Stimulated activated naive CD4-positive, alpha-beta T cell (primary cell): Measurements from ENCODE around the gene PTPRK.

Source experiments
- DNase-seq, 6 experiments: peaks; one replicate each; lab custom pipeline; 2025; lab: John Stamatoyannopoulos, UW

The PTPRK gene

DNA sequence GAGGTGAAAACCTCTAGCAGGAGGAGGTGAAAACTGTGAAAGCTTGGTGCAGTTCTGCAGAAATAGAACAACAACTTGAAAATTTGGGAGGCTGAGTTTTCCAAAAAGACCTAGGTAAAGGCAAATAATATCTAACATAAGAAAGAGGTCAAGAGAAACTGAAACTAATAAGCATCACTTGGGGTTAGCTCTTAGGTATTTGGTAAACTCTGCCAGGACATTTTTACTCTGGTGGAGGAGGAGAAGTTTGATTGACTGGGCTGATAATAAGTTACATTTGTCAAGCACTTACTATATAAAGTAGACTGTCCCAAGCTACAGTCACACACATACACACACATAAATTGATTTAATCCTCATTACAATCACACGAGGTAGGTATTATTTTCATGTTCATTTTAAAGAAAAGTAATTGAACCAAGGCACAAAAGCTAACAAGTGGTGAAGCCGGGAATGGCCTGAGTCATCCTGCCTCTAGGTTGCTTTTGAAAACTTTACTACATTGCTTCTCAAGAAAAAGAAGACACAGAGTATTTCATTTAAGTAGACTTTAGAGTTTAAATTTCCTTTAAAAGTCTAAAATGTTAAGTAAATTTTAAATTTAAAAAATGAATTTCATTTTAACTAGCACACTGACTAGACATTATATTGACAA, 275.5 kb downstream of the PTPRK start:
- no peak for DNase-seq

DNA sequence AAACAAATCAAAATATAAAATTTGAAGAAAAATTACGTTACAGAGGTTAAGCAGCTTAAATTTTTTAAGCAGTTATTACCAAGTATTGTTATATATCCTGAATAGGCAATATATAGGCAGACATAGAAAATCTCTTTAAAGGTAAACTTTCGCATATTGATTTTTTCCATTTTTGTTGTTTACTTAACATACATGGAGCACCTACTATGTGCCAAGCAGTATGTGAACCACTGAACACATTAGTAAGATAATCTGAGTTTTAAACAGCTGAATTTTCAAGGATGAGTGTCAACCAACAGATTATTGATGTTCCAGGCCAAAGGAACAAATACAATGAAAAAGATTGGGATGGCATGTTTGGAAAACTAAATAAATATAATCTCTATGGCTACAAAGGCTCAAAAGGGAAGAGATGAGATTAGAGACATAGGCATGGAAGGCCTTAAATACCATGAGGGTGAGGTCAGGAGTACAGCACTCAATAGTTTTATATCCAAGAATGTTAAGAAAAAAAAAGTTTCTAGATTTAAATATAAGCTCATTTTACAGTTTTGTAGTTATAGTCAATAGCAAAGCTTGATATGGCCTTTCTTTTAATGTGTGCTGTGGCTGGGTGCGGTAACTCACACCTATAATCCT, 277.5 kb downstream of the PTPRK start:
- no peak for DNase-seq

DNA sequence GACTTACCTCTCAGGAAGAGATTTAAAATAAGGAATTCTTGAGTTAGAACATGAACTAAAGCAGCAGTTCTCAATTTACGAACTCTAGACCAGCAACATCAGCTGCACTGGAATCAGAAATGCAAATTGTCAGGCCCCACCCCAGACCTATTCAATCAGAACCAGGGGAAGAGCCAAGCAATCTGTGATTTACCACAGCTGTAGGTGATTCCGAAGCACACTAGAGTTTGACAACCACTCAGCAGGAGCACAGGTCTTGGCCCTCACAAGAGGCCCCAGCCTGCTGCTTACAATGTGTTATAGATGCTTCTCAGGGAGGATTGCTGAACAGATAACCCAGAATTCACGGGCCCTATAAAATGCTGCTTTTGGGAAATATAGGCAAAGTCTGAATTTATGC, 279.2 kb downstream of the PTPRK start:
- DNase-seq: no peak

DNA sequence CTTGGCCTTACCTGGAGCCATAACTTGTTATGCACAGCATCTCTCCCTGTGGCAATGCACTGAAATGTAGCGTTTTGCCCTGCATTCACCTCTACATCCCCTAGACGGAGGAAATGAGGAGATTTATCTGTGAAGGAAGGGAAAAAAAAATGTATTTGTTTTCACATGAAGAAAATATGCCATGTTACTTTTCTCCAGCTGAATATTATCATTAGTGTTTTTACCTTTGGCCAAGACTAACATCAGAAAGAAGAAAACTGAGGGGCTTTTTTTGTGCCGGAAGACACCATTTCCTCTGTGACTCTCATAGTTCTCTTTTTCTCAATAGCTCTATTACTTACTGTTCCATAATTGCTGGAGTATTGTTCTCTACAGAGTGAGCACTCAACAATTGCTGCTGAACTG, 280.4 kb downstream of the PTPRK start:
- DNase-seq: peak in 2 of 6 experiments; percentile 1 to 15

DNA sequence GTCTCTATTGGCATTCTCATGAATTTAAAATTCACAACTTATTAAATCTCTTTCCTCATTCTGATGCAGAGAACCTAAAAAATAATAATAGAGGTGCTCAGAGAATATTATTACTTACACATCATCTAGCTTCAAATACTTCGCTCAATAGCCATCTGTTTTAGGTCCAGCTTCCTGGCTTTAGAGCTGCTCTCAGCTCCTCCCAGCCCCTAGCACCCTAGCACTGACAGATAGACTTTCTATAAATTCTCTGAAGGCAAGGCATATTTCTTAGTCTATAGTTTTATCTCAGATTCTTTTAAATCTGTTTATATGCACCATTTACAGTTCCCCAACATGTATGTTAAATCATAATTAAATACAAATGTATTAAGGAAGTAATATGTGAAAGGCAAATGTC, 281.3 kb downstream of the PTPRK start:
- no peak for DNase-seq

DNA sequence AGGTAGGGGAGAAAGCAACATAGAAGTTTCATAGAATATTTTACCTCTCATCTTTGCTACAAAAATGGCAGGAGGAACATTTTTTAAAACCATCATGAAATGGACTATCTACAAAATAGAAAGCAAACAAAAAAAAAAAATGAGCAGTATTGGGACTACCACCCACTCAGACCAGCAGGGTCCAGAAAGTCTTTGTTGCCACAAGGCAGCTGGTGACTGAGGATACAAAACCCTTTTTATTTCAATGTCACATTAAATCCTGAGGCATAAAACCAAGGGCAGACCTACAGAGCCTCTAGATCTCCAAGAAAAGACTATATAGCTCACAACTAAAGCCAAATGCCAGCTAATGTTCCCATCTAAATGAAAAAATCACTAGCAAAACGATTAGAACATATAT, 282.2 kb downstream of the PTPRK start:
- no peak for DNase-seq

DNA sequence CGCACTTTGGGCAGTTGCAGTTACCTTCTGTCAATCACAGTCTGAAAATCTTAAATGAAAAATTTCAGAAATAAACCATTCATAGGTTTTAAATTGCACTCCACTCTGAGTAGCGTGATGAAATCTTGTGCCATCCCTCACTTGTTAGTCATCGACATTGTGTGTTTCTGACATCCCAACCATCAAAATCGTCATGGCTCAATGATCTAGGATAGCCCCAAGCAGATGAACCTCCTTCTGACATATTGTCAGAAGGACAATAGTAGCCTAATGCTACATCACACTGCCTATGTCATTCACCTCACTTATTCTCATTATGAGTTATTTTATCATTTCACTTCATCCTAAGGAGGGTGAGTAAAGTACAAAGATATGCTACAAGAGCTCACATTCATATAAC, 284.8 kb downstream of the PTPRK start:
- DNase-seq: no peak

DNA sequence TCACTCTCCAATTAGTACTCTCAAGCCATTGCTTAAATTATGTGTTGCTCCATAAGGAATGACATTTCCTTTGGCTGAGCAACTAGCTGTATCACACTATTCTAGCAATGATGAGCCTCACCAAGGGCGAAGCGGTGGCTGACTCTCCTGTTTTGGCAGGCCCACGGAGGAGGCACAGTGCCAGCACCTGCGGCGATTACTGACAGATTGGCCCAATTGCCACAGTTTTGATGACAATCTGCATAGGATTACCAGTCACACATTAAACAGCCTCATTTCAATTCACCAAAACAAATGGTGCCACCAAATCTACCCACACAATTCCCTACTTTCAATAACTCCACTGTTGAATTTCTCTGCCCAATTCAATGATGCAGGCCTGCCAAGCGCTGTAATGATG, 286.9 kb downstream of the PTPRK start:
- no peak for DNase-seq

DNA sequence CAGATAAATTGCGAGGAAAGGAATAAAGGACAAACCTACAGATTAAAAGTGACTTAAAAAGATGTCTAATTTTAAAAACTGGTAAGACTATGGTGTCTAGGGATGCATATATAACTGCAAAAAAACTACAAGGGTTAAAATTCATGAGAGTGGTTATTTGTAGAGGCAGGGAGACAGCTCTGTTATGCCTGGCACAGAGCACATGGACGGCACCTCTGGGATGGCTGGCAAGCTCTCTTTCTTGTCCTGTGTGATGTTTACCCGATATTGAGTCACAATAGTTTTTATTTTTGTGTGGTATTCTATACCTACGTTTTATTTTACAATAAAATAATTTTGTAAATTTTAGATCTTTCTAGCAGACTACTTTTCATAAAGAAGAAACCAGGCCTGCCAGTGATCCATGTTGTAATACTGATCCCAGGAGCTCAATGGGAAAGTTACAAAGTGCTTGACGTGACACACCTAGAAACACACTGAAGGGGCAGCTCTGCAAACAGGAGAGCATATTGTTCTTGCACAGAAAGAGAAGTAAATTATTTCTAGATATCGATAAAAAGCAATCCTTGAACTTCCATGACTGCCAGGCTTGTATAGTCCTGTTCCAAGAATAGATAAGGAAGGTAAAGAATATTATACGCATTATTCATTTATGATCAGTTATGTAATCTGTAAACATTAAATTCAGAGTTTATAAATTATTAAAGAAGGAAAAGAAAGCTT, 290.0 kb downstream of the PTPRK start:
- DNase-seq: no peak

DNA sequence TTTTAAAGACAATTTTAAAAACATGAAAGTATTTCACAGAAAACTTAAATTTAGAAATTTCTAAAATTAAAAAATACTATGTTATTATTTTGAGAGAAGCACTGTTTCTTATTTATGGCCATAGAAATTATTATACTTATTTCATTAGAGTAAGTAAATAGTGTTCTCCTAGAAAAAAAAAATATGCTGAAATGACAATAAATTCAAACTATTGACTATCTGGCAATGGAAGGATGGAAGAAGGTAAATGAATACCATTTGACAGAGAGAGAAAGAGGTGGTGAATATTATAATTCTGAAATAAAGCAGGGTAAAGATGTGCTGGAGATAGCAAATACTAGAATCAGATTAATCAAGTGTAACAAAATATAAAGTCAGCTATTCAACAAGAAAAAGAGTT, 294.8 kb downstream of the PTPRK start:
- no peak for DNase-seq

DNA sequence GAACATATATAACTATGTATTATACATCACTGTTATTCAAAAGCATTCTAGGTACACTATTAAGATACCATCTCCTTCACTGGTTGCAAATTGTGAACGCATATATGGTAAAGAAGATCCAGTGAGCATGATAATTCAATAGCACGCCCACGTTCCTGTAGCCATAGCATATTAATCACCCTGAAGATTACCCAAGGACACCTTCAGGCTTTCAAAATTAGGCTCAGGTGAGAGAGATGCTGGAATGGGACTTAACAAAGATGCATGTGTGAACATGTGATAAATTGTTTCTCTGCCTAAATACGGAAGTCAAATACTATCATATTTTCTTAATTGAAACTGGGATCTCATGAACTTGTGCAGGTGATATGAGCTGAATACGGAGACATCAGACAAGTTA, 303.5 kb downstream of the PTPRK start:
- no peak for DNase-seq

DNA sequence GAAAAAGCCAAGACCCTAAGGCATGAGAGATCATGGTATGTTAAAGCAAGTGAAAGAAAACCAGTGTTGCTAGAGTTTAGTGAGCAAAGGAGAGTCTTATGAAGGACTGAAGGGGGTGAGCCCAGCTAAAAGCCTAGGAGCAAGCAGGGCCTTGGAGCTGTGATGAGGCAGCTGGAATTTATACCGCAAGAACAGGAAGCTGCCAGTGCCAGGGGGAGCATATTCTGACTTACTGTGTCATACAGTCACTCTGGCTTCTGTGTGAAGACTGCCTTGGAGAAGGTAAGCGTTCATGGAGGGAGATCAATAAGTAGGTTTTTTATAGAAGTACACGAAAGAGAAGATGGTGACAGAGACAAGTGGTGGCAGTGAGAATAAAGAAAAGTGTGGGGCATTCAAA, 310.6 kb downstream of the PTPRK start:
- DNase-seq: no peak

DNA sequence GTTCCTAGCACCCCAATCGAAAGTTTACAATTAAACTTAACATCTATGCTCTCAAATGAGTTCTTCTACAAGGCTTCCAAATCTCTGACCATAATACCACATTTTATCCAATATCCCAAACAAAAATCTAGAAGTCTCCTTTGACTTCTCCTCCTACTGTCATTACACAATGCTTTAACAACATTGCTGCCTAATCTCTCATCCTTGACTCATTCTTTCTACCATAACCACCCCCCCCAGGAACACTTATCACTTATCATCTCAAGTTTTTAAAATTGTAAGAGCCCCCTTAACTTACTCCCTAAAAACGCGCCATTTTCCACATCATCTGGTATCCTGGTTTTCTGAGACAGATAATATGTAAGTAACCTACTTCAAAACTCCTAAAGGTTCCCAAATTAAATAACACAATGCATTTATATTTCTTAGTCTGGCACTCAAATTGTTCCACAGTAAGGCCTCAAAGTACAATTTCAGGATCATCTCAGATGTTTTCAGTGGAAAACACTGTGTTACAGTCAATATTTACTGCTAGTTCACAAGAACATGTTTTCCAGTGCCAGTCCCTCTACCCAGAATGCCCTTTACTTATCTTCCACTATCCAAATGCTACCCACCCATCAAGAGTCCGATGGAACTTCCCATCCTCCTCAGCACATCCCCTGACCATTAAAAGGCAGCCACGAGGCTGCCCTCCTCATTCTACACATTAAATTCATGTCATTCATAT, 311.4 kb downstream of the PTPRK start:
- no peak for DNase-seq

DNA sequence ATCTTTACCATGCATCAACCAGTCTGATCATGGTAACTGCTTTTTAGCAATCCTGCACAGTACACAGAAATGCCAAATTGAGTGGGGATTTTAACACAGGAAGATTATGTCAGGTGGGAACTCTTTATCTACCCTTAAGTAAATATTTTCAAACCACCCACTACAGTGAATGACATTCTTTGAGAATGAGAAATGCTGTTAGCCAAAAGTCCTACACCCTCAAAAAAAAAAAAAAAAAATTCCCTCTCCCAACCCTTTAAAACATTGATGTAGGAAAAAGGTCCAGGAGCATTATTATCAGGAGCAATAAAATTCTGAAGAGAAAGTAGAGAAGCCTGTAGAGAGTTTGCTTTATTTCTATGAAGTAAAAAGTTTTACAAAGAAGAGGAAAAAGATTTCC, 312.3 kb downstream of the PTPRK start:
- no peak for DNase-seq

DNA sequence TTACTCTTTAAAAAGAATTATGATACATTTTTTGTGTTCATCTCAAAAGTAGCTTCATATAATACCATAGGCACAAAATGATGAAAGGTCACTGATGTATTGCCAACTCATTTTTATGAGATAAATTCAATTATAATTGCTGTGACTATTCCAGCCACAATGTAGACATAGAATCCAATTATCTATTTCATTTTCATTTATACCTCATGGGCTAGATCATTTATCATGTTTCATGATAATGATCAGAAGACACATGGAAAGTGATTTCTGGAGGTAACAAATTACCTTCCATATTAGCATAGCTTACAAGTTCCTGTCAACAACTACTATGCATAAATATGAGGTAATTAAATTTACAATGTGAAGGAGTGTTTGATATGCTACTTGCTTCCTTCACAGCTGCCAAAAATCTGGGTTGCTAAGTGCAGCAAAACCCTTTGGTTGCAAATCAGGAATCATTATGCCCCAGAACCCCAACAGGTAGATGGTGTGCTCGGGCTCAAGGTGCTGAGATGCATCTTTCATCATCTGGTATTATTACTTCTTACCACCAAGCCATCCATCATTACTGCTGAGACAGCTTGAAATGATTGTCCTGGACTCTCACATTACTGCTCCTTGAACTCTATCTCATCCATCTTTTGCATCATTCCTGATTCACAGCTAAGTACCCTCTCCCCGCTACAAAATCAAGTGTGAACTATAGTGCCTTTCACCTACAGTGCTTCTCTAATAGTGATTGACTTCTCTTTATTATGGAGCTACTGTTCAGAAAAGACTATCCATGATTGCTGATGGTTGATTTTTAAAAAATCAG, 313.6 kb downstream of the PTPRK start:
- DNase-seq: no peak

DNA sequence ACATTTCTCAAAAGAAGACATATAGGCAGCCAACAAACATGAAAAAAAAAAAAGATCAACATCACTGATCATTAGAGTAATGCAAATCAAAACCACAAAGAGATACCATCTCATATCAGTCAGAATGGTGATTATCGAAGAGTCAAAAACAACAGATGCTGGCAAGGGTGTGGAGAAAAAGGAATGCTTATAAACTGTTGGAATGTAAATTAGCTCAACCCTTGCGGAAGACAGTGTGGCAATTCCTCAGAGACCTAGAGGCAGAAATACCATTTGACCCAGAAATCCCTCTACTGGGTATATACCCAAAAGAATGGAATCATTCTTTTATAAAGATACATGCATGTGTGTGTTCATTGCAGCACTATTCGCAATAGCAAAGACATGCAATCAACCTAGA, 315.8 kb downstream of the PTPRK start:
- DNase-seq: no peak

DNA sequence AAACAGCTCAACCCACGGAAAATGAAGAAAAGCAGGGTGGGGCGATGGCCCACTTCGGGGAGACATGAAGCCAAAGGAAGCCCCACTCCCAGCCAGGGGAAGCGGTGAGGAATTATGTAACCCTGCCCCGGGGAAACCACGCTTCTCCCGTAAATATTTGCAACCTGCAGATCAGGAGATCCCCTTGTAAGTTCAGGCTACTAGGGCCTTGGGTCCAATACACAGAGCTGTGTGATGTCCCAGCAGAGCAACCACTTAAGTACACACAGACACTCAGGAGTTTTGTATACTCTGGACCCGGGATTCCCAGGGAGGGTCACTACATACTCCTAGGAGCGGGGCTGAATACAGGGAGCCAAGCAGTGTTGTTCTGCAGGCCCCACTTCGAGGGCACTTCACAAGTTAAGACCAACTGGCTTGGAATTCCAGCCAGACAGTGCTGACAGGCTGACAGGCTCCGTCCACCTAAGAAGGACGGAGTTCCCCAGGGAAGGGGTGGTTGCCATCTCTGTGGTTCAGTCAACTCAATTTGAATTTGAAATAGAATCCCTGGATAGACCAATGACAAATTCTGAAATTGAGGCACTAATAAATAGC, 318.1 kb downstream of the PTPRK start:
- no peak for DNase-seq

DNA sequence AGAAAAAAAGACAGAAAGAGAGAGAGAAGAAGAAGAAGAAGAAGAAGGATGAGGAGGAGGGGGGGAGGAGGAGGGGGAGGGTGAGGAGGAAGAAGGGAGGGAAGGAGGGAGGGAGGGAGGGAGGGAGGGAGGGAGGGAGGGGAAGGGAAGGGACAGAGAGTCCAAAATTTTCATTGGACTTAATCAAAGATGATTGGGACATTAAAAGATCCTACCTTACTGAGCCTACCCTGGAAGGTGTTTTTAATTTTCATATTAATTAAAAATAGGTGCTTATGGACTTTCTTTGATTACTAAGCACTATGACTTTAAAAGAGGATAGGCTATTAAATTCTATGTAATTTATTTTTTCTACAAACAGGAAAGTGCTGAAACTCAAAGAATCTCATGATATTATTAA, 319.6 kb downstream of the PTPRK start:
- DNase-seq: no peak

DNA sequence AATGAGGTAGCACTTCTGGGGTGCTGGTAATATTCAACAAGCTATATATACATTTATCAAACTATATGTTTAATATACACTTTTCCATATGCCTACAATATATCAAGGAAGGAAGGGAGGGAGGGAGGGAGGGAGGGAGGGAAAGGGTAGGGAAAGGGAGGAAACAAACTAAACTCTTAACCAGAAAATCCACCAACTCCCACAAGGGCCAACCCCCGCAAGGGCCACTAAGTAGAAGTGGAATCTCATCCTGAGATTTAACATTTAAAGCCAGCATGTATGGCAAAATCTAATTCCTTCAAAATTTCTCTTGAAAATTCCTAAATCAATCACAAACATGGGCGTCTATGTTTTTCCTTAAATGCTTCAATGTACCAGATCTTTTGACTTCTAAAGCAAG, 320.9 kb downstream of the PTPRK start:
- DNase-seq: no peak

DNA sequence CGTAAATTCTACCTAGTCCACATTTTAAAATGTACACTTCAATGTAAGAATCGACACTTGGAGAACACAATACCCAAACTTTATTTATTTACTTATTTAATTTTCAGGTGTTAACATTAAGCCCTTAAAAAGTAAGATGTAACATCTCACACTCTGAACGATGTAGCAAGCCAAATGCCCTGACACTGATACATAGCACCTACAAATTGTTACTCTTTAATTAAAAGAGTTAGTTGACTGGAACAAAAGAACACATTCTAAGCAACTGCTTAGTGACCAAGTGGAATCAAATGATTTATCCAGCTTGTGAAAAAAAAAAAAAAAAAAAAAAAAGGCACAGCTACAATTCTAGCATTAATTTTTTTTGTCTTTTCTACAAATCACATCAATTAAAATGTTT, 327.4 kb downstream of the PTPRK start:
- DNase-seq: no peak

DNA sequence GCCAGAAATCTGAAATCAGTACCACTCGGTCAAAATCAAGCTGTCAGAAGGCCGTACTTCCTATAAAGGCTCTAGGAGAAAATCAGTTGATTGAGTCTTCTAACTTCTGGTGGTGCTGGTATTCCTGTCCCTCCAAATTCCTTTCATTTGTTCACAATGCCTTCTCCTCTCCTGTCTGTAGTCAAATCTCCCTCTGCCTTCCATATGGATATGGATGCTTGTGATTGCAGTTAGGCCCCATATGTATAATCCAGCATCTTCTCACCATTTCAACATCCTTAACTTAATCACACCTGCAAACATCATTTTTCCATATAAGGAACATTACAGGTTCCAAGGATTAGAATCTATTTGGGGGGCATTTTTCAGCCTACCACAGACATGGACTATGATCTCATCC, 331.7 kb downstream of the PTPRK start:
- DNase-seq: no peak

DNA sequence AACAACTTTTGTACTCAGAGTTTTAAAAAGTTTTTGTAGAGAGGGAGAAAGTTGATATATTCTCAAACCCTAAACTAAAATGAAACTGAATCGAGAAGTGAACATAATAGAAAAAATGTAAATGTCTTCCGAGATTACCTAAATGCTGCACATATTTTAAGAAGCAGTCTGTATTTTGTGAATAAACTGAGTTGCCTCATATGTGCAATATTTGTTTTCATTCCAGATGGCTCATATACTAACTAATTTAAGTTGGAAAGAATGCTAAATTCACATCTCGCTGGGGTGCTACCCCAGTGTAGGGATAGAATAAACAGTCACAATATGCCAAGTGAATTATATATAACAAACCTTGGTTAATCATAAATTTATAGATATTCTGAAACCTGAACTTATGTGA, 333.7 kb downstream of the PTPRK start:
- no peak for DNase-seq
